Endothelial cell of umbilical vein (primary cell): Measurements from ENCODE around the gene CLSTN2. TPM values are rescaled to one million over a fixed set of nuclear protein-coding genes. Genes with fewer than 3 reads are reported as not detected.

ENCODE experiments used
- BruUV-seq: library from RNA; stranded (reverse); fragments of 400-500 nt; replicated peaks from 2 replicates; lab custom pipeline; 2021; lab: Mats Ljungman, UMichigan
- CTCF ChIA-PET: fragments of 300-600, 350-600 bp; sonication (Branson Sonifier 250); formaldehyde crosslinking; loops from one replicate; lab custom pipeline; 2021; ENCODE audit warnings: antibody characterized with exemption, inconsistent platforms; lab: Charles Lee
- POLR2A ChIA-PET: fragments of 300-600, 350-600 bp; sonication (Branson Sonifier 250); formaldehyde crosslinking; loops from one replicate; lab custom pipeline; 2021; ENCODE audit warnings: antibody characterized with exemption, inconsistent platforms; lab: Charles Lee
- DNase-seq: peaks from one replicate; pipeline ENCODE4 v3.0.0-alpha.2; 2011; ENCODE audit warnings: low read depth, low spot score
- FAIRE-seq: peaks from 2 replicates; lab custom pipeline; 2011; peaks lifted over from hg19 to GRCh38; lab: Jason Lieb, UNC
- H2AFZ ChIP-seq: 2 replicates; pipeline ENCODE4 v1.6.0; 2012; ENCODE audit warnings: low read depth, low read length, control low read depth, inconsistent platforms
- H3K27ac ChIP-seq: 2 replicates; pipeline ENCODE4 v1.5.1; 2011; ENCODE audit warnings: low read depth, mild to moderate bottlenecking, control low read depth, low read length, moderate library complexity; ENCODE audit not compliant: insufficient read depth
- H3K27me3 ChIP-seq, 2 experiments: 2 replicates each; pipeline versions ENCODE4 v1.6.0 to v1.6.1; 2011; ENCODE audit warnings: low read length in 2 of 2, mixed read lengths in 1 of 2; ENCODE audit not compliant: control insufficient read depth in 2 of 2, insufficient read depth in 2 of 2
- H3K36me3 ChIP-seq, 2 experiments: 2 replicates in 1 of 2; 3 replicates in 1 of 2; pipeline ENCODE4 v1.5.1; 2011; ENCODE audit warnings: low read length in 2 of 2, mild to moderate bottlenecking in 1 of 2, moderate library complexity in 1 of 2; ENCODE audit not compliant: control insufficient read depth in 2 of 2, insufficient read depth in 2 of 2; ENCODE audit errors: extremely low read depth in 1 of 2
- H3K4me1 ChIP-seq: 3 replicates; pipeline ENCODE4 v1.5.1; 2011; ENCODE audit warnings: mild to moderate bottlenecking, low read length; ENCODE audit not compliant: control insufficient read depth, insufficient read depth; ENCODE audit errors: extremely low read depth
- H3K4me2 ChIP-seq: 2 replicates; pipeline ENCODE4 v1.6.1; 2011; ENCODE audit warnings: low read length, control low read depth, mixed read lengths; ENCODE audit not compliant: insufficient read depth
- H3K4me3 ChIP-seq, 3 experiments: fragments of 200-600 bp in 1 of 3; sonication (generic), shearing (Covaris generic) in 1 of 3; replicated peaks in 1 of 3; 2 replicates each; pipeline ENCODE4 v1.5.1; 2011 to 2016; ENCODE audit warnings: control low read depth in 3 of 3, low read length in 3 of 3, mild to moderate bottlenecking in 2 of 3, inconsistent platforms in 1 of 3, low read depth in 1 of 3, moderate library complexity in 1 of 3; ENCODE audit not compliant: insufficient read depth in 1 of 3
- H3K79me2 ChIP-seq: 2 replicates; pipeline ENCODE4 v1.6.0; 2012; ENCODE audit warnings: low read length, inconsistent platforms; ENCODE audit not compliant: control insufficient read depth, insufficient read depth
- H3K9ac ChIP-seq: replicated peaks from 2 replicates; pipeline ENCODE3; 2011; ENCODE audit warnings: low read length, control low read depth; ENCODE audit not compliant: insufficient read depth; ENCODE audit errors: extremely low read depth
- H3K9me1 ChIP-seq: replicated peaks from 3 replicates; pipeline ENCODE4 v1.6.0; 2011; ENCODE audit warnings: mild to moderate bottlenecking, low read length; ENCODE audit not compliant: control insufficient read depth, insufficient read depth; ENCODE audit errors: extremely low read depth
- H3K9me3 ChIP-seq: replicated peaks from 2 replicates; pipeline ENCODE4 v1.5.1; 2012; ENCODE audit warnings: low read length, inconsistent platforms; ENCODE audit not compliant: control insufficient read depth, insufficient read depth
- H4K20me1 ChIP-seq: replicated peaks from 2 replicates; pipeline ENCODE3; 2011; ENCODE audit warnings: mild to moderate bottlenecking, low read length; ENCODE audit not compliant: control insufficient read depth, insufficient read depth; ENCODE audit errors: extremely low read depth
- CTCF ChIP-seq, 2 donors: IDR thresholded peaks; 1 replicate in 1 of 2; 2 replicates in 1 of 2; pipeline ENCODE4 v1.5.1; 2011; ENCODE audit warnings: low read length in 2 of 2, mild to moderate bottlenecking in 2 of 2, moderate library complexity in 2 of 2, control low read depth in 1 of 2, inconsistent platforms in 1 of 2, low read depth in 1 of 2; ENCODE audit not compliant: insufficient read depth in 1 of 2; ENCODE audit errors: extremely low read depth in 1 of 2
- EZH2 ChIP-seq: IDR thresholded peaks from 2 replicates; pipeline ENCODE4 v1.6.1; 2012; ENCODE audit warnings: borderline replicate concordance, low read depth, mild to moderate bottlenecking, moderate library complexity, low read length, inconsistent platforms; ENCODE audit not compliant: severe bottlenecking
- FOS ChIP-seq: IDR thresholded peaks from 2 replicates; pipeline ENCODE4 v1.6.1; 2011; ENCODE audit warnings: mild to moderate bottlenecking, low read length, moderate library complexity, borderline replicate concordance; ENCODE audit not compliant: insufficient read depth
- GATA2 ChIP-seq: IDR thresholded peaks from 2 replicates; pipeline ENCODE4 v1.7.0; 2011; ENCODE audit warnings: low read depth, mild to moderate bottlenecking, moderate library complexity, mixed read lengths, low read length; ENCODE audit not compliant: insufficient read length, insufficient read depth
- JUN ChIP-seq: IDR thresholded peaks from 2 replicates; pipeline ENCODE4 v1.6.1; 2011; ENCODE audit warnings: borderline replicate concordance, low read depth; ENCODE audit not compliant: insufficient read length, insufficient read depth
- MAX ChIP-seq: IDR thresholded peaks from 2 replicates; pipeline ENCODE4 v1.6.1; 2011; ENCODE audit not compliant: insufficient read depth, insufficient read length
- MYC ChIP-seq: IDR thresholded peaks from one replicate; pipeline ENCODE4 v1.6.1; 2011; ENCODE audit warnings: mild to moderate bottlenecking, low read depth, low read length
- POLR2A ChIP-seq: IDR thresholded peaks from 2 replicates; pipeline ENCODE4 v1.6.1; 2012; ENCODE audit warnings: low read depth, mild to moderate bottlenecking, control low read depth, low read length
- POLR2AphosphoS5 ChIP-seq: IDR thresholded peaks from 2 replicates; pipeline ENCODE4 v1.6.1; 2012; ENCODE audit warnings: low read depth, mild to moderate bottlenecking, control low read depth, low read length, moderate library complexity; ENCODE audit not compliant: insufficient read depth
- dilution Hi-C: fragments of 300-500 bp; cut with MboI; formaldehyde crosslinking; loops from one replicate; pipeline ENCODE4 v1.15.0; 2019; ENCODE audit warnings: low sequenced_read_pairs; ENCODE audit not compliant: extremely low pct_ligation_motif_present
- intact Hi-C: fragments of 100-400 bp; cut with micrococcal nuclease; formaldehyde crosslinking; loops from one replicate; pipeline ENCODE4 v1.10.0; 2022
- polyA plus RNA-seq, 4 experiments: library from polyadenylated mRNA; depleted of rRNA in 3 of 4; stranded (reverse) in 3 of 4; unstranded in 1 of 4; fragments of >200 nt; gene quantifications; 2 replicates each; pipeline versions ENCODE4 v1.2.1 to v1.2.3, GENCODE V29; 2011 to 2012; ENCODE audit warnings: missing spikeins in 1 of 4
- total RNA-seq: library from RNA; stranded (reverse); gene quantifications from 2 replicates; pipeline ENCODE4 v1.2.3, GENCODE V29; 2021

CLSTN2 gene
- total and polyA plus RNA-seq, 2 donors (not counting 3 experiments of a cell fraction or from before 2014, with no cell fraction given): 0.26 to 0.38 TPM

GRCh38 chr3:140052771-140053702, 118.1 kb downstream of the CLSTN2 start:
- Histone ChIP-seq H3K36me3 (no peaks in the 10 kb centered on the region), H3K4me3 (no peak overlapping the region), H3K4me2 (no peak overlapping the region), H3K27ac (no peak overlapping the region), H3K79me2 (no peaks in the 10 kb centered on the region), H3K9ac (no peak overlapping the region), H2AFZ (no peak overlapping the region), H4K20me1 (no peaks in the 10 kb centered on the region), H3K4me1 (no peaks in the 10 kb centered on the region), H3K9me3 (peaks cover 2% of the 10 kb centered on the region), H3K27me3 (no peaks in the 10 kb centered on the region), H3K9me1 (no peaks in the 10 kb centered on the region)
- TF ChIP-seq EZH2: no peak
- TF ChIP-seq GATA2: no peak
- TF ChIP-seq POLR2AphosphoS5: no peak
- no peak for TF ChIP-seq FOS
- no peak for TF ChIP-seq JUN
- TF ChIP-seq CTCF (IDR thresholded peaks at IDR 0.05; ENCODE audit: extremely low read depth in 1 of 2, insufficient read depth in 1 of 2, low read depth in 1 of 2, low read length in 2 of 2): no peak
- no peak for TF ChIP-seq MAX
- TF ChIP-seq MYC: no peak
- TF ChIP-seq POLR2A: no peak
- POLR2A ChIA-PET: no interaction called here
- CTCF ChIA-PET: no interaction called here
- no TSS peak for BruUV-seq
- intact Hi-C loops (no loop called here), dilution Hi-C loops (no loop called here)
- DNase-seq (no peak), FAIRE-seq (no peak)
